Myocyte (in vitro differentiated cells): Measurements from ENCODE around the gene COL26A1. TPM values are rescaled to one million over a fixed set of nuclear protein-coding genes. Genes with fewer than 3 reads are reported as not detected.
A peak's percentile ranks its signal among the peaks of the same experiment; 100 is the strongest.
"Not testable (repeated sequence)": the region's sequence is repeated elsewhere in the genome, so short reads cannot be mapped to it uniquely, and the experiment has no call there.

Experiments
- DNase-seq: peaks from one replicate; pipeline ENCODE4 v3.0.0-alpha.2; 2012; ENCODE audit warnings: low read depth
- total RNA-seq: library from RNA; depleted of rRNA; stranded (reverse); fragments of >200 nt; gene quantifications from 2 replicates; pipeline ENCODE4 v1.2.3, GENCODE V29; 2014

Gene COL26A1
- total RNA-seq, 1 donor from 2014 or later: 0.19 TPM

DNA sequence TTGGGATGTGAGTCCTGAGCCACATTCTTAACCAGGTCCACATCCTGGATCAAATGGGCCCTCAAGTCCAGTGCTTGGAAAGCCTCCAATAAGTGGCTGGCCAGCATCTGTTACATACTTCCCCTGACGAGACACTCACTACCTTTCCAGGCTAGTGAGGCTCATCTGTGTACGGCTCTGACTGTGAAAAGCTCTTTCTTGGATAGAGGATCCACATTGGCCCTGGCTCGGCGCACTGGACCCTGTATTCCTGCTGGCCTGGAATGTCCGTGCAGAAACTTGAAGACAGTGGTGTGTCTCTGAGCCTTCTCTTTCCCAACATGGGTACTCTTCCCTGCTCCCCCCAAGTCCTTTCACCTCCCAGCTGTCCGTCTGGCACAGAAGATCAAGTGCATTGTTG lies 230.9 kb downstream of the COL26A1 start:
- no peak for DNase-seq

DNA sequence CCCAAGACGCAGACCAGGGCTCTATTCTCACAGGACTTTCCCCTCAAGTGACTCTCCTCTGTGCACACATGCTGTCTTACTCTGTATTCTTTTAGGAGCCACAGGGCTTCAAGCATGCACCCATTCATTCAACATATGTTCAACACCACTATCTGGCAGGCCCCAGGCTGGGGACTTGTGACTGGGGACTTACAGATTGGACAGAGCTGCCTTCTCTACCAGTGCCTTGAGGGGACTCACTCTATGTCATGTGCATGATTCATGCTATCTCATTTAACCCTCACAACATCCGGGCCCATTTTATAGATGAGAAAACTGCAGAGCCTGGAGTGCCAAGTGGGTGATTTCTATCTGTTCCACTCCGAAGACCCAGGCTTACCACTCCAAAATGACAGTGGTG lies 232.1 kb downstream of the COL26A1 start:
- no peak for DNase-seq

DNA sequence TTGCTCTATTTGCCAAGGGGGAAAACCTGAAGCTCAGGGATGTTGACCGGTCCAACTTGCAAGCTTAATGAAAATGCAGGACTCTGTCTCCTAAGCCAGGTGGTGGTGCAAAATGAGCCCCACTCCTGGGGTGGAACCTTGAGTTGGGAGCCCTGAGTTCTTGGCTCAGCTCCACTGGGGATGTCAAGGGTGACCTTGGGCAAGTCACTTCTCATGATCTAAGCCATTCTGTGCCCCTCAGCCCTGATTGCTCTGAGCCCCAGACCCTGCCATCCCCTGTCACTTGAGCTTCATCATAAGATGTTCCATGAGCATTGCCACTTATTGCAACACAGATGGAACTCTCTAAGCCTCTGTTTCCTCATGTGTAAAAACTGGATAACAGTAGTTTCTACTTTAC lies 232.6 kb downstream of the COL26A1 start:
- DNase-seq: no peak

DNA sequence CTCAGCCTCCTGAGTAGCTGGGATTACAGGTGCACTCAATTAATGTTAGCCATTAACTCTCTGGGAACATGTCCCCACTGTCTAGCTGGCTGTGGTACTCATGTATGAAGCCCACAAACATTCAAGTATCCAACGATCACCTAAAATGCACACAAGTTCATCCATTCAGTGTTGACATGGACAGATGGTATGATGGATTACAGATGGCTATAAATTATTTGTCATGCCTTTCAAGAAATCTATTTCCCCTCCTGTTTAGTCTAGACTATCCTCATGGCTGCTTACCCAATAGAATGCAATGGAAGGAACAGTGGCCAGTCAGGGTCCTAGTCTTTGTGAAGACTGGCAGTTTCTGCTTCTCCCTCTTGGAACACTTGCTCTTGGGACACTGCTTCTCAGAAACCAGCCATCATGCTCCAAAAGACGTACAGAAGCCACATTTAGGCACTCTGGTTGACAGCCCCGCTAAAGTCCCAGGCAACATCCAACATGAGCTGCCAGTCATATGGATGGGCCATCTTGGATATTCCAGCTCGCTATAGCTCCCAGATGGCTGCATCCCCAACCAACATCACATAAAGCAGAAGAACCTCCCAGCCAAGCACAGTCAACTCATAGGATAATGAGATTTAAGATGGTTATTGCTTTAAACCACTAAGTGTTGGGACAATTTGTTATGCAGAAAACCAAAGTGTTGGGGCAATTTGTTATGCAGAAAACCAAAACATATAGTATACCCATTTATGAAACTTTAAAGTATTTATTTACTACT lies 233.3 kb downstream of the COL26A1 start:
- DNase-seq: no peak

DNA sequence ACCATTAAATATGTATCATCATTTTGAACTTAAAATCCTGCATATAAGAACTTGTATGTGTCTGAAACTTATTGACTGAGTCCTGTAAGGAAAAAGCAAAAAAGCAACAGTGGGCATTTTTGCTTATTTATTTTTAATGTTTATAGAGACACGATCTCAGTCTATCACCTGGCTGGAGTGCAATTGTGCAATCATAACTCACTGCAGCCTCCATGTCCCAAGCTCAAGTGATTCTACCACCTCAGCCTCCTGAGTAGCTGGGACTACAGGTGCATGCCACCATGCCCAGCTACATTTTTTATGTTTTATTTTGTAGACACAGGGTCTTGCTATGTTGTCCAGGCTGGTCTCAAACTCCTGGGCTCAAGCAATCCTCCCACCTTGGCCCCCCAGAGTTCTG lies 234.2 kb downstream of the COL26A1 start:
- DNase-seq: no peak

DNA sequence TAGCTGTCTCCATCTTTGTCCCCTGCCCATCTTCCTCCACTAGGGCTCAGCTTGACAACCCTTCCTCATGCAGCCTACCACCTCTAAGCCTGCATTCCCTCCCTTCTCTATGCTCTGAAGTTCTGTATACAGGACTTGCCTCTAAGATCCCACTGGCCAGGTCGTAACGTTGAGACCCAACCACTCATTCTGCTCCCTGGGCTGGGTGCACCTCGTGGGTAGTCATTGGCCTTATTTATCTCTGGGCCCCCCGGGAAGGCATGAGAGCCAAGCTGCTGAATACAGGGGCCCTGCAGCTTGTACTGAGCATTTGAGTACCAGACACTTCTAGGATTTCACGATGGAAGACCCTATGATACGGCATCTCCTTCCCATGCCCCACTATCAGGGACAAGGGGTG lies 235.3 kb downstream of the COL26A1 start:
- no peak for DNase-seq

DNA sequence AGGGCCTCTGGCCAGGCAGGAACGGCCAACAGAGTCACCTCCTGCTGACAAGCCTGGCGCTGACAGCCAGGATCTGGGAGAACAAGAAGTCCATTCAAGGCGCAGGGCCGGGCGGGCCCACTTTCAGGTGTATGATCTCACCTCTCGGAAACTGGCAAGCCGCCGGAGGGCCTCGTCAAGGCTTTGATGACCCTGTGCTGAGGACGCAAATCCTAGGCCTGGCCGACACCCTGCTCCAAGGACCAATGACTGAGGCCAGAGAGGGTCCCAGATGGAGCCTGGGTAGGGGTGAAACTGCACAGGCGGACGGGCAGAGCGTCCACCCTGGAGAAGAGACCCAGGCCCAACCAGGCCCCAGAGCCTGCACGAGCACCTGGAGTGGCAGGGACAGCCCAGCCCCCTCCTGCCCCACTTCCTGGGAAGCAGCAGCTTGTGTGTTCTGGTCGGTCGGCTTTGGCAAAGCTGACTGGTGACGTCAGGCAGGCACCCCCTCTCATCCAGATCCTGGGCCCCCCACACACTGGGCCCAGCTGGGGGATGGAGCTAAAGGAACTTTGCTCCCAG lies 235.8 kb downstream of the COL26A1 start:
- DNase-seq: no peak

DNA sequence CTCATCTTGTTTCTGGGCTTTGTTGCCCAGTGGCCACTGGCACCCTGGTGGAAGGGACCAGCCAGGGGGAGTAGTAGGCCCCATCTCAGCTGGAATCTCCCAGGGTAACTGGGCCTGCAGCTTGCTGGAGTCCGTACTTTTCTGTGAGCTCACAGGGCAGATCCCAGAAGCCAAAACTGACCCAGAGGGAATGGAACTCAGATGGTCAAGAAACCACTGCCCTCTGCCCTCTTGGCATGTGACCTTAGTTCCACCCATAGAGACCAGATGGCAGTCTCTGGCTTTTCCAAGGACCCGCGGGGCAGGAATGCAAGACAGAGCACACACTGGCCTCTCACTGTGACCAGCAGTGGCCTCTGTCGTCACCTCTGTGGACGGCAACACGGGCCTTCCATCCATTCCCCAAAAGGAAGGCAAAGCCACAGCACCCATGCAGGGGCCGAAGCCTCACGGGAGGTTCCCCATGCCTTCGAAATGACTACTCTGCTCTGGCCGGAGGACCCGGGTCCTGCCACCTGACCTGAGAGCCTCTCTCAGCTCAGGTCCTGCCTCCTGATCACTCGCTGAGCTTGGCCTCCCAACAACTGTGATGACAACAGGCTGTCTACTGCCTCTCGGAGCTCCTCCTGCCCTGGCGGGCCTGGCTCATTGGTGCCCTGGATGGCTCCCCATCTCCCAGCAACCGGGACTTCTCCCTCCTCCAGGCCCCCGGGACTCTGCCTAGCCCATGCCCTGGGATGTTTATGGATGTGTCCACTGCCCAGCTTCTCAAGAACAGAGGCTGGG lies 236.5 kb downstream of the COL26A1 start:
- DNase-seq: peak; percentile 96

DNA sequence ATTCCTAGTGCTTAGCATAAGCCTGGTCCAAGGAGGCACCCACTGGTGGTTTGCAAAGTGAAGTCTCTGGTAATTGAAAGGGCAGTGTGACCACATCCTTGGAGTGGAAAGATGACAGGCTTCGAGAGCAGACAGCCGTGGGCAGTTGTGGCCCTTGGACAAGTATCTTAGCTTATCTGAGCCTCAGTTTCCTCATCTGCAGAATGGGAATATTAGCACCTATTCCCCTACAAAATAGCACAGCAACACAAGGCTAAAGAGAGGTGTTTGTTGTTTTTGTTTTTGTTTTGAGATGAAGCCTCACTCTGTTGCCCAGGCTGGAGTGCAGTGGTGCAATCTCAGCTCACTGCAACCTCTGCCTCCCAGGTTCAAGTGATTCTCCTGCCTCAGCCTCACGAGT lies 237.1 kb downstream of the COL26A1 start:
- DNase-seq: no peak

DNA sequence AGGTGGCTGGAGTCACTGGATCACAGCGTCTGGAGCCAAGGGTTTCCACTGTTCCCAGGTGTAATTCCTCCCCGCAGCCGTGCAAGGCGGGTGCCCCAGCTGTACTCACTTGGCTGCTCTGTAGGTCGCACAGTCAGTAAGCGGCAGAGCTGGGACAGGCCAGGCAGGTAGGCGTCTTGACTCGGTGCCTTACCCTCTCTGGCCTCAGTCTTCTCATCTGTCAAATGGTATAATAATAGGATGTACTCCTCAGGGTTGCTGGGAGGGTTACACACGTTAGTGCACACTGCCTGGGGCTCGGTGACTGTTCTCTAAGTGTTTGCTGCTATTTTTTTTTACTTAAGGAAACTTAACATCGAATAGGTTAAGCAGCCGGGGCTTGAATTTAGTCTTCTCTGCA lies 239.4 kb downstream of the COL26A1 start:
- DNase-seq: no peak

DNA sequence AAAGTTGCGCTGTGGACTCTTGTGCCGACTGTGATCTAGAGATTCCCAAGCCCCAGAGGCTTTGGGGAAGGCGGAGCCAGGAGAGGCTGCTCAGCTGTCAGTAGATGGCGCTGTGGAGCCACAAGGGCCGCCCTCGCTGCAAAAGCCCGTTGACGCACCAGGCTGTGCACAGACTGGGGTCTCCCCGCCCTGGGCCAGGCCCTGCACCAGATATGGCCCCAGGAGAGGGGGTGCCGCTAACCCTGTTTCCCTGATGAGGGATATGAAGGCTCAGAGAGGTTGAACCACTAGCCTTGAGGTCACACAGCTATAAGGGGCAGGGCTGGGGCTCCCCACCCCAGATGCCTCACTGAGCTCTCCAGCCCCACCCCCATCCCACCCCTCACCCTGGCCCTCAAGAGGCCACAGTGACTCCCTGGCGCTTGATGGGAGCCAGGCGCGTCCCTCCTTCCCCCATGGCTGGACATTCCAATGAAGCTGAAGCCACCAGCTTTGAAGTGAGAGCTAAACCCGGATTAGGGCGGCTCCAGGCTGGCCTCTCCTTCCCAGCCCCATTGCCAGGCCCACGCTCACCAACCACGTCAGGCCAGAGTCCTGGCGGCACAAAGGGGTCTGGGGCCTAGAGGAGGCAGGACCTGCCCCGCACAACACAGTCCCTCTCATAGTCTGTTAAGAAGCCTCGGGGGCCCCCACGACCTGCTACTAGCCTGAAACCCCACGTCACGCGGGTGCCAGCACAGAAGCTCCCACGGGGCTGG lies 240.0 kb downstream of the COL26A1 start:
- DNase-seq: peak; percentile 92

DNA sequence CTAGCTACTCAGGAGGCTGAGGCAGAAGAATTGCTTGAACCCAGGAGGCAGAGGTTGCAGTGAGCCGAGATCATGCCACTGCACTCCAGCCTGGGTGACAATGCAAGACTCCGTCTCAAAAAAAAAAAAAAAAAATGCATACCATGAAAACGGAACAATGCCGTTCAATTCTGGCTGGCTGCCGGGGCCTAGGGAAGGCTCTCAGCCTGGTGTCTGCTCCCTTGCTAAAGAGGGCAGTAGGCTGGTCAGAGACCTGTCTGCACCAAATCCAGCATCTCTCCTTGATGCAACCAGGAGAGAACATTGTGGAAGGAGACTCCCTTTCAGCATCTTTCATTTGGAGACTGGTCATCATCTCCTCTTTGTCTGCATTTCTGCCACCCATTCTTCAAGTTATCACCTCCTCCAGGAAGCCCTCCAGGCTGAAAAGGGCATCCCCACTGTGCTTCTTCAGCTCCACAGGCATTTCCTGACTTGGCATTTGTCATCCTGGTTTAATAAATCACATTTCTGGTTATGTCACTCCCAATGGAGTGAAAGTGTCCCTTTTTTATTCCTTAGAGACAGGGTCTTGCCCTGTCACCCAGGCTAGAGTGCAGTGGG lies 241.8 kb downstream of the COL26A1 start:
- no peak for DNase-seq

DNA sequence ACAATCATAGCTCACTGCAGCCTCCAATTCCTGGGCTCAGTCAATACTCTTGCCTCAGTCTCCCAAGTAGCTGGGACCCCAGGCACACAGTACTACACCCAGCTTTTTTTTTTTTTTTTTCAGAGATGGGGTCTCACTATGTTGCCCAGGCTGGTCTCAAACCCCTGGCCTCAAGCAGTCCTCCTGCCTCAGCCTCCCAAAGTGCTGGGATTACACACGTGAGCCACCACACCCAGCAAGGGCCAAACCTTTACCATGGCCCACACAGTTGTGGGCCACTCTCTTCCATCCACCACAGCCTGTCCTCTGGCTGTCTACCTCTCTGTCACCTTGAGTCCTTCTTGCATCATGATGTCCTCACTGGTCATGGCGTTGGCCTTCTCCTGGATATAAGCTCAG lies 242.3 kb downstream of the COL26A1 start:
- not testable (repeated sequence) for DNase-seq

DNA sequence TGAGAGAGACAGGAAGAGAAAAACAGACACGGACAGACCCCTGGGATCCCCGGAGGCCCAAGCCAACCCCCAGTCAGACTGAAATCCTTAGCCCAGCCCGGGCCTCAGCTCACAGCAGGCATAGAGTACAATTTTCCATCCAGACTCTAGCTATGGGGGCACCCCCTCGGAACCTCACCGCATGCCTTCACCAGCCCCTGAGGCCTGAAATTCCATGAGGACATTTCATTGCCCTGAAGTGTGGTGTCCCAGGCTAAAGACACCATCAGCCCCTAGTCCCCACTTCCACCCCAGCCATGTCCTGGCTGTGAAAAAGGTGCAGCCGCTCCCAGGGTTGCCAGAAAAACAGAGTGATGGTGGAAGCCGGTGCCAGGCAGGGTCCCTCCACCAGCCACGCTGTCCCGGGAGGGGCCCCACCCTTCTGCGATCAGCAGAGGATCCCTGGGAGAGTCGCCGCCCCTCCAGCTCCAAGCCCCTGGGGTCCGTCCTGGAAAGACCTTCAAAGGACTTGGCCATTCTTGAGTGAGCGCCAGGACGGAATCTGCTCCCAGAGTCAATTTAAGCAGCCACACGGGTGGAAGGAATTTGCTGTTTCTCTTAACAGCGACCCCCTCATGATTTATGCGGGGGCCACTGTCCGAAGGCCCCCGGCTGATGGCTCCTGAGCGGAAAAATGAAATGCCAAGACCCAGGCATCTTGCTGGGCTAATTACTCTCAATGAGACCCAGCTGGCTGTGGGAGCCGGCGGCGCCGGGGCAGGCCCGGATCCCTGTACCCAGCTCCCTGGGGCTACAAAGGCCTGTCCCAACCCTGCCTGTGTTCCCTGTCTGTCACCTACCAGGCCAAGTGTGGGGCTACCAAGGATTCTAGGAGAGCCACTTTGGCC lies 243.2 kb downstream of the COL26A1 start:
- DNase-seq: no peak

DNA sequence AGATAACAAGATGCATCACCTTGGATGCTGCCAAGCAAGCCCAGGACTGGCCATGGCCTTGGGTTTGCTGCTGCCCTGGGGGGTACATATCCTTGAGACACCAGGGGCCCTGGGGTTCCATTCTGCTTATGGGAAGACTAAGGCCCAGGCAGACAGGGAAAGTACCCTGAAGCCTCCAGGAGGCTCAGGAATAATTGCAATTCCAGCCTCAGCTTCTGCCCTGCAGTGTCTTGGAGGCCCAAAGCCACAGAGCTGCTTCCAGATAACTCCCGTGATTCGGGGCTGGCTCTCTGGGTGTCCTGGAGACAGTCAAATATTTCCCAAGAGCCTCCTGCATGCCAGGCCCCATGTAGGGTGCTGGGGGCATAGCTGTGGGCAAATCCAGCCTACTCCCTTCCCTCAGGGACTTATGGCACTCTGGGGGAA lies 243.8 kb downstream of the COL26A1 start:
- DNase-seq: peak; percentile 36

Other genes starting within 250 kb of the COL26A1 start
- 26.6 and 31.9 TPM in 2 replicates for gene SERPINE1, start 235.8 kb upstream of the COL26A1 start, total RNA-seq
- 53.3 and 79.5 TPM in 2 replicates for gene AP1S1, start 208.4 kb upstream of the COL26A1 start, total RNA-seq
- not detected in 2 replicates for gene VGF, start 197.3 kb upstream of the COL26A1 start, total RNA-seq
- gene NAT16, start 182.6 kb upstream of the COL26A1 start, total RNA-seq: not detected in 2 replicates
- gene MOGAT3, start 161.8 kb upstream of the COL26A1 start, total RNA-seq: not detected in 2 replicates
- gene PLOD3, start 145.3 kb upstream of the COL26A1 start, total RNA-seq: 59.0 and 60.8 TPM in 2 replicates
- gene ZNHIT1, start 144.7 kb upstream of the COL26A1 start, total RNA-seq: 103 and 116 TPM in 2 replicates
- 3.8 and 6.6 TPM in 2 replicates for gene CLDN15, start 125.1 kb upstream of the COL26A1 start, total RNA-seq
- 314 and 333 TPM in 2 replicates for gene FIS1, start 117.8 kb upstream of the COL26A1 start, total RNA-seq
- 28.7 and 28.8 TPM in 2 replicates for gene IFT22, start 41.1 kb upstream of the COL26A1 start, total RNA-seq